Liver (tissue), 3 donors: Measurements from ENCODE around the gene SHMT2.

Experiments used
- ATF3 ChIP-seq: IDR thresholded peaks from 2 replicates; pipeline ENCODE4 v1.6.1; 2016; ENCODE audit warnings: antibody characterized with exemption
- EGR1 ChIP-seq, 2 donors: IDR thresholded peaks; 2 replicates each; pipeline ENCODE4 v1.6.1; 2016 to 2018; ENCODE audit warnings: antibody characterized with exemption in 2 of 2, low read depth in 2 of 2
- GABPA ChIP-seq, 2 donors: IDR thresholded peaks in 1 of 2; conservative IDR thresholded peaks in 1 of 2; 2 replicates each; pipeline ENCODE4 v1.6.1; 2016; ENCODE audit warnings: antibody characterized with exemption in 2 of 2, mild to moderate bottlenecking in 1 of 2, moderate library complexity in 1 of 2
- MAX ChIP-seq: IDR thresholded peaks from 2 replicates; pipeline ENCODE4 v1.6.1; 2016; ENCODE audit warnings: antibody characterized with exemption
- RAD21 ChIP-seq, 2 donors: IDR thresholded peaks; 2 replicates each; pipeline ENCODE4 v1.6.1; 2016; ENCODE audit warnings: antibody characterized with exemption in 2 of 2, mild to moderate bottlenecking in 2 of 2
- REST ChIP-seq: IDR thresholded peaks from 2 replicates; pipeline ENCODE4 v1.6.1; 2016; ENCODE audit warnings: antibody characterized with exemption, mild to moderate bottlenecking
- TAF1 ChIP-seq: conservative IDR thresholded peaks from 2 replicates; pipeline ENCODE4 v1.6.1; 2016; ENCODE audit warnings: antibody characterized with exemption, mild to moderate bottlenecking
- YY1 ChIP-seq: IDR thresholded peaks from 2 replicates; pipeline ENCODE4 v1.6.1; 2016; ENCODE audit warnings: antibody characterized with exemption, mild to moderate bottlenecking
- TF ChIP-seq, protein P1 (sequence below): fragments of 150-350 bp; IDR thresholded peaks from 2 replicates; pipeline ENCODE4 v1.5.1; 2017; ENCODE audit warnings: improper control_type of control experiment, low read depth, low read length; ENCODE audit not compliant: missing input control
- donor health status: healthy.
- donor health status: healthy.

DNA sequence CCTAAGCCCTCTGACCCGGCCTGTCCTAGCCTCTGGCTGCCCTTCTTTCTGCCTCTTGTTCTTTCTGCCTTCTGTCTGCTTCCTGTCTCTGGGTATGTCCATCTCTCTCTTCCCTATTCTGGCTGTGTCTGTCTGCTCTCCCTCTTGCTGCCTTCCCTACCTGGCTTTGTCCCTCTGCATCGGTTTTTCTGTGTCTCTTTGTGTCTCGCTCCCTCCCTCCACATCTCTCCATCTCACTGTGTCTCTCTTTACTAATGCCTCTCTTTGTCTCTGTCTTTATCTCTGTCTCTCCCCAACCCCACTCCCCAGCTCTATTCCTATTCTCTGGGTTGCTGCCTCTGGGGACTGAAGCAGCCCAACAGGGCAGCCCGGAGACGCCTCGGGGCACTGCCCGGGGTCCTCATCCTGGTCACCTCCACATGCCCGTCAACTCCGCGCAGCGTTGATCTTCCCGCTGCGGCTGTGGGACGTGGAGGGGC, 10.1 kb downstream of the SHMT2 start:
- TF ChIP-seq, protein P1, sequence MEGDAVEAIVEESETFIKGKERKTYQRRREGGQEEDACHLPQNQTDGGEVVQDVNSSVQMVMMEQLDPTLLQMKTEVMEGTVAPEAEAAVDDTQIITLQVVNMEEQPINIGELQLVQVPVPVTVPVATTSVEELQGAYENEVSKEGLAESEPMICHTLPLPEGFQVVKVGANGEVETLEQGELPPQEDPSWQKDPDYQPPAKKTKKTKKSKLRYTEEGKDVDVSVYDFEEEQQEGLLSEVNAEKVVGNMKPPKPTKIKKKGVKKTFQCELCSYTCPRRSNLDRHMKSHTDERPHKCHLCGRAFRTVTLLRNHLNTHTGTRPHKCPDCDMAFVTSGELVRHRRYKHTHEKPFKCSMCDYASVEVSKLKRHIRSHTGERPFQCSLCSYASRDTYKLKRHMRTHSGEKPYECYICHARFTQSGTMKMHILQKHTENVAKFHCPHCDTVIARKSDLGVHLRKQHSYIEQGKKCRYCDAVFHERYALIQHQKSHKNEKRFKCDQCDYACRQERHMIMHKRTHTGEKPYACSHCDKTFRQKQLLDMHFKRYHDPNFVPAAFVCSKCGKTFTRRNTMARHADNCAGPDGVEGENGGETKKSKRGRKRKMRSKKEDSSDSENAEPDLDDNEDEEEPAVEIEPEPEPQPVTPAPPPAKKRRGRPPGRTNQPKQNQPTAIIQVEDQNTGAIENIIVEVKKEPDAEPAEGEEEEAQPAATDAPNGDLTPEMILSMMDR: no peak
- TF ChIP-seq TAF1: no peak
- TF ChIP-seq MAX: no peak
- TF ChIP-seq GABPA (IDR thresholded peaks at IDR 0.05 in 1 of 2, conservative IDR thresholded peaks at IDR 0.05 in 1 of 2): no peak
- TF ChIP-seq REST: no peak
- TF ChIP-seq EGR1 (IDR thresholded peaks at IDR 0.05; ENCODE audit: low read depth in 2 of 2): no peak
- TF ChIP-seq YY1: no peak
- TF ChIP-seq RAD21 (IDR thresholded peaks at IDR 0.05): no peak
- no peak for TF ChIP-seq ATF3
